WTC11 (cell line): Measurements from ENCODE around the gene PTPRN2.

Experiments used
- ATF3 ChIP-seq: sonication (generic); formaldehyde crosslinking; conservative IDR thresholded peaks from 2 replicates; pipeline ENCODE4 v1.8.1; 2022; ENCODE audit warnings: mild to moderate bottlenecking, missing genetic modification reagents
- CREB1 ChIP-seq: sonication (generic); formaldehyde crosslinking; IDR thresholded peaks from 2 replicates; pipeline ENCODE4 v1.8.0; 2023; ENCODE audit warnings: mild to moderate bottlenecking, missing genetic modification reagents
- CTCF ChIP-seq: fragments of 200-600 bp; IDR thresholded peaks from 2 replicates; pipeline ENCODE4 v1.8.0; 2022; ENCODE audit warnings: antibody characterized with exemption
- HMGXB4 ChIP-seq: sonication (generic); formaldehyde crosslinking; IDR thresholded peaks from 2 replicates; pipeline ENCODE4 v1.8.1; 2023; ENCODE audit warnings: mild to moderate bottlenecking, moderate library complexity, missing genetic modification reagents
- IRF2 ChIP-seq: sonication (generic); formaldehyde crosslinking; IDR thresholded peaks from 2 replicates; pipeline ENCODE4 v1.8.0; 2022; ENCODE audit warnings: low read depth, missing genetic modification reagents, borderline replicate concordance
- JUN ChIP-seq: sonication (generic); formaldehyde crosslinking; IDR thresholded peaks from 2 replicates; pipeline ENCODE4 v1.8.0; 2023; ENCODE audit warnings: mild to moderate bottlenecking, missing genetic modification reagents
- KAT7 ChIP-seq: sonication (generic); formaldehyde crosslinking; IDR thresholded peaks from 2 replicates; pipeline ENCODE4 v1.8.1; 2023; ENCODE audit warnings: missing genetic modification reagents, mild to moderate bottlenecking, borderline replicate concordance
- NR2C2 ChIP-seq: sonication (generic); formaldehyde crosslinking; IDR thresholded peaks from 2 replicates; pipeline ENCODE4 v1.8.0; 2022; ENCODE audit warnings: mild to moderate bottlenecking, missing genetic modification reagents
- SP1 ChIP-seq: sonication (generic); formaldehyde crosslinking; conservative IDR thresholded peaks from 2 replicates; pipeline ENCODE4 v1.8.1; 2022; ENCODE audit warnings: missing genetic modification reagents
- STAT6 ChIP-seq: sonication (generic); formaldehyde crosslinking; conservative IDR thresholded peaks from 2 replicates; pipeline ENCODE4 v1.8.1; 2023; ENCODE audit warnings: mild to moderate bottlenecking, low read depth, missing genetic modification reagents, moderate library complexity
- TP53 ChIP-seq: sonication (generic); formaldehyde crosslinking; IDR thresholded peaks from 2 replicates; pipeline ENCODE4 v1.8.1; 2023; ENCODE audit warnings: mild to moderate bottlenecking, missing genetic modification reagents
- ZBTB21 ChIP-seq: sonication (generic); formaldehyde crosslinking; IDR thresholded peaks from 2 replicates; pipeline ENCODE4 v1.8.1; 2023; ENCODE audit warnings: mild to moderate bottlenecking, missing genetic modification reagents, borderline replicate concordance
- ZNF232 ChIP-seq: sonication (generic); formaldehyde crosslinking; IDR thresholded peaks from 2 replicates; pipeline ENCODE4 v1.8.0; 2022; ENCODE audit warnings: mild to moderate bottlenecking, missing genetic modification reagents
- ZNF671 ChIP-seq: fragments of 250-450 bp; sonication (Bioruptor Pico); IDR thresholded peaks from 2 replicates; pipeline ENCODE4 v1.8.0; 2021; ENCODE audit warnings: mild to moderate bottlenecking

- TF ChIP-seq CTCF (no peak), SP1 (no peak), ZNF232 (CRISPR knock-in tag) (no peak), CREB1 (no peak), JUN (no peak), KAT7 (CRISPR knock-in tag) (no peak), ZBTB21 (CRISPR knock-in tag) (no peak), STAT6 (CRISPR knock-in tag) (no peak), ATF3 (no peak), ZNF671 (no peak), TP53 (CRISPR knock-in tag) (no peak), HMGXB4 (no peak), NR2C2 (CRISPR knock-in tag) (no peak), IRF2 (CRISPR knock-in tag) (no peak)
Measured at GRCh38 chr7:158011941-158012340, 575.7 kb downstream of the PTPRN2 start.
